Mesendoderm (in vitro differentiated cells): Measurements from ENCODE around the gene HOXB4.
A peak's percentile ranks its signal among the peaks of the same experiment; 100 is the strongest.

Experiments used
- DNase-seq: peaks from one replicate; pipeline ENCODE4 v3.0.0; 2013
- H2AK5ac ChIP-seq: 2 replicates; pipeline ENCODE4 v1.6.1; 2013; ENCODE audit warnings: low read length, inconsistent platforms
- H2BK120ac ChIP-seq: 2 replicates; pipeline ENCODE4 v1.6.1; 2013; ENCODE audit warnings: low read depth, mild to moderate bottlenecking, low read length, moderate library complexity, mixed read lengths
- H2BK15ac ChIP-seq: replicated peaks from 2 replicates; pipeline ENCODE4 v1.6.1; 2013; ENCODE audit warnings: low read depth, mild to moderate bottlenecking, moderate library complexity
- H2BK5ac ChIP-seq: 2 replicates; pipeline ENCODE4 v1.6.1; 2013; ENCODE audit warnings: low read length, inconsistent platforms
- H3K18ac ChIP-seq: 2 replicates; pipeline ENCODE4 v1.6.1; 2013; ENCODE audit warnings: mild to moderate bottlenecking, low read length, mixed read lengths
- H3K23ac ChIP-seq: one replicate; pipeline ENCODE4 v1.6.1; 2013; ENCODE audit warnings: low read length
- H3K27ac ChIP-seq: 2 replicates; pipeline ENCODE4 v1.5.1; 2013; ENCODE audit warnings: low read depth, mild to moderate bottlenecking, inconsistent platforms, low read length, moderate library complexity
- H3K27me3 ChIP-seq: 2 replicates; pipeline ENCODE4 v1.6.1; 2013; ENCODE audit warnings: low read length, control low read depth, mild to moderate bottlenecking, inconsistent platforms; ENCODE audit not compliant: insufficient read depth, poor library complexity
- H3K36me3 ChIP-seq: 2 replicates; pipeline ENCODE4 v1.6.1; 2013; ENCODE audit warnings: low read length, inconsistent platforms; ENCODE audit not compliant: control insufficient read depth, insufficient read depth
- H3K4ac ChIP-seq: one replicate; pipeline ENCODE4 v1.6.1; 2013; ENCODE audit warnings: low read depth, mild to moderate bottlenecking, low read length, moderate library complexity
- H3K4me1 ChIP-seq: 2 replicates; pipeline ENCODE4 v1.6.1; 2013; ENCODE audit warnings: low read depth, low read length, inconsistent platforms; ENCODE audit not compliant: control insufficient read depth
- H3K4me2 ChIP-seq: 2 replicates; pipeline ENCODE4 v1.6.1; 2013; ENCODE audit warnings: low read length
- H3K4me3 ChIP-seq: 2 replicates; pipeline ENCODE4 v1.5.1; 2013; ENCODE audit warnings: mild to moderate bottlenecking, low read length
- H3K56ac ChIP-seq: one replicate; pipeline ENCODE4 v1.6.1; 2013; ENCODE audit warnings: low read length
- H3K79me1 ChIP-seq: 2 replicates; pipeline ENCODE4 v1.6.1; 2013; ENCODE audit warnings: low read length, inconsistent platforms
- H3K79me2 ChIP-seq: 2 replicates; pipeline ENCODE4 v1.6.1; 2013; ENCODE audit warnings: mild to moderate bottlenecking, low read length; ENCODE audit not compliant: control insufficient read depth, insufficient read depth
- H3K9ac ChIP-seq: 2 replicates; pipeline ENCODE4 v1.6.1; 2013; ENCODE audit warnings: low read length, inconsistent platforms
- H4K5ac ChIP-seq: one replicate; pipeline ENCODE4 v1.6.1; 2013; ENCODE audit warnings: low read length
- H4K8ac ChIP-seq: one replicate; pipeline ENCODE4 v1.6.1; 2013; ENCODE audit warnings: low read depth, mild to moderate bottlenecking, control low read depth, low read length, moderate library complexity
- WGBS: extraction: QIAGEN DNeasy Blood & Tissue Kit; methylation state at CpG from one replicate; pipeline ENCODE4 v1.1.7; 2013; ENCODE audit warnings: low lambda C conversion rate, missing lambda C conversion rate; ENCODE audit not compliant: insufficient coverage; ENCODE audit errors: extremely low coverage; 5-methylcytosine and 5-hydroxymethylcytosine counted together

HOXB4 gene

DNA sequence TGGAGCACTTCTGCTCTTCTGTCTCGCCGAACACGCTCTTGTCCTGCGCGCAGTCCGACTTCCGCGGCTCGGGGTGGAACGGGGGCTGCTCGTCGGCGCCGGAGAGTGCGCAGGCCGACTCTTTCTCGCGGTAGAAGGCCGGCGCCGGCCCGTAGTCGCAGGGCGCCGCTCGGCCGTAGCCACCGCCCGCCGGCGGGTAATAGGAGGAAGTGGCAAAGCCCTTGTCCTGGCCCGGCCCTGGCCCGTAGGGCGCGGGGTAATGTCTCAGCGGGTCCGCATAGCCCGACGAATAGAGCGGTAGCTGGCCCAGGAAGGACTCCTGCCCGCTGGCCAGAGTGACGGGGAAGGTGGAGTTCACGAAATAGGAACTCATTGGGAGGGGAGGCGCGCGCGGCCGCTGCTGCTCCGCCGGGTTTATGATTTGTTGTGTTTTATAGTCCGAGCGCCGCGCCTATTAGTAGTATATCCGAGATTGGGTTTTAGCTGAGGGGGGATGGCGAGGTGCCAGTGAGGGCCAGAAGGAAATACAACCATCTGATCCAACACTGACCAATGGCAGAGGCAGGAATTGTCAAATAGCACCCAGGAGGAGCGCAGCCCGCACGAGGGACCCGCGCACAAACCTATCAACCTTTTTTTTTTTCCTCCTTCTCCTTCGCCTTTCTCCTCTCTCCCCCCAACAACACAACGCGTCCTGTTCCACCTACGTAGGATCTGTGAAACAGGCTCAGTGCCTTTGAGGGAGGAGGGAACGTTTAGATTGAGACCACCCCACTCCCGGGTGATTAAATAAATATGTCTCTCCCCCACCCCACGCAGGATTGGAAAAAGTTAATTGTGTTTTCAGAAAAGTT, 19.9 kb upstream of the HOXB4 start:
- Histone ChIP-seq H3K4me2 (peak overlapping the region; percentile 37), H3K79me1 (no peaks in the 10 kb centered on the region), H2BK15ac (no peak overlapping the region), H3K4ac (no peak overlapping the region), H3K4me1 (peaks cover 11% of the 10 kb centered on the region), H3K36me3 (no peaks in the 10 kb centered on the region), H3K4me3 (no peak overlapping the region), H4K5ac (no peak overlapping the region), H4K8ac (no peak overlapping the region), H2BK120ac (no peak overlapping the region), H2AK5ac (no peak overlapping the region), H3K9ac (peak overlapping the region; percentile 26), H3K18ac (no peak overlapping the region), H3K27me3 (peaks cover 83% of the 10 kb centered on the region), H3K79me2 (no peaks in the 10 kb centered on the region), H3K56ac (peak overlapping the region; percentile 30), H3K27ac (no peak overlapping the region), H2BK5ac (no peak overlapping the region), H3K23ac (peak overlapping the region; percentile 29)
- DNase-seq: no peak
- no CpG with 5 or more reads among the region's 68 CpGs for WGBS

DNA sequence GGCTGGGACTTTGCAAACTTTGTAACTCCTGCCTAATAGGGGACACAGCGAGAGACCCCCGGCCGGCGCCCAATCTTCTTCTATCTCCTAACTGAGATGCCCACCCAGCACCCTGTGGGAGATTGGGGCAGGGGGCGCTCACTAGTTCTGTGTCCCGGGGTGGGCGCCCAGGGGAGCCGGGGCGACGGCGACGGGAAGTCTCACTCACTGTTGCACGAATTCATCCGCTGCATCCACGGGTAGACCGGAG, 19.3 kb upstream of the HOXB4 start:
- Histone ChIP-seq H2BK5ac (no peak overlapping the region), H3K56ac (peak overlapping the region; percentile 30), H3K27me3 (peaks cover 85% of the 10 kb centered on the region), H3K79me2 (no peaks in the 10 kb centered on the region), H2BK15ac (no peak overlapping the region), H3K27ac (no peak overlapping the region), H3K4me3 (no peak overlapping the region), H3K36me3 (no peaks in the 10 kb centered on the region), H4K5ac (no peak overlapping the region), H3K4me2 (peak overlapping the region; percentile 37), H3K4me1 (peaks cover 11% of the 10 kb centered on the region), H2BK120ac (no peak overlapping the region), H3K18ac (no peak overlapping the region), H2AK5ac (no peak overlapping the region), H3K23ac (peak overlapping the region; percentile 29), H3K79me1 (no peaks in the 10 kb centered on the region), H3K4ac (no peak overlapping the region), H3K9ac (no peak overlapping the region), H4K8ac (no peak overlapping the region)
- WGBS: no CpG with 5 or more reads among the region's 16 CpGs
- no peak for DNase-seq

DNA sequence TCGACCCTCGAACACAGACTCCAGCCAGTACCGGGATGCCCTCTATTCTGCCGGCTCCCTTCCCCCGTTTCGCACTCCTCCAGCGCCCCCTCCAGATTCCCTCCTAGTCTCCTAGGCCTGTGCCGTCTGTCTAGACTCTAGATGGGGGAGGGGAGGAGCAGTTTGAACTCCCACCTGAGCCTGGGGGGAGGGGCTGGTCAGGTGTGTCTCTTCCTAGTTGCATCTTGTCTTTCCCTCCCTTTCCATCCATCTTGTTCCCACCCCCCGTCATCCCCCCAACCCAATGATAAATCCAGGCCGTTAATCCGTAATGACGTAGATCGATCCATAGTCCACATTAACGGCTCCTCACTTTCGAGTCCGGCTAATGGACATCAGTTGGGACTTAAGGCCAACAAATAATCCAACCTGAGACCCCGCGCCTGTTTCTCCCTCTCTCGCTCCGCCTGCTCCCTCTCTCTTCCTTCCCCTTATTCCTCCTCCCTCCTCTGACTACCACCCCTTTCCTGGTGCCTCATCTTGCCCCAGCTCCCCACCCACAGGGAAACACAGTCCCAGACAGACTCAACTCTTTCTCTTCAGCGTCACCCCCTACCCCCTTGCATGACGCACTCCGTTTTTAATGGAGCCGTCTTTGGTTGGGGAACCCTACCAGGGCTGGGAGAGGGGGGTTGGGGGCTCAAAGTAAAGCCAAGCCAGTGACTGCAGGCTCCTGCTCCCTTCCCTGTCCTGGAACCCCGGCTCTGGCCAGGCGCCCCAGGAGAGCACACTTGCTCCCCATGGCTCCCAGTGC, 18.8 kb upstream of the HOXB4 start:
- no peak overlapping the region for H3K4me2 ChIP-seq
- H2BK120ac ChIP-seq: no peak overlapping the region
- H3K79me2 ChIP-seq: no peaks in the 10 kb centered on the region
- no peak overlapping the region for H2AK5ac ChIP-seq
- no peaks in the 10 kb centered on the region for H3K36me3 ChIP-seq
- peaks cover 11% of the 10 kb centered on the region for H3K4me1 ChIP-seq
- H3K23ac ChIP-seq: no peak overlapping the region
- no peak overlapping the region for H3K4ac ChIP-seq
- no peaks in the 10 kb centered on the region for H3K79me1 ChIP-seq
- peaks cover 86% of the 10 kb centered on the region for H3K27me3 ChIP-seq
- peak overlapping the region; percentile 22 for H3K56ac ChIP-seq
- no peak overlapping the region for H3K18ac ChIP-seq
- no peak overlapping the region for H3K4me3 ChIP-seq
- no CpG with 5 or more reads among the region's 26 CpGs for WGBS
- H4K5ac ChIP-seq: no peak overlapping the region
- H4K8ac ChIP-seq: no peak overlapping the region
- H2BK5ac ChIP-seq: no peak overlapping the region
- no peak overlapping the region for H3K27ac ChIP-seq
- no peak overlapping the region for H2BK15ac ChIP-seq
- H3K9ac ChIP-seq: no peak overlapping the region
- no peak for DNase-seq

DNA sequence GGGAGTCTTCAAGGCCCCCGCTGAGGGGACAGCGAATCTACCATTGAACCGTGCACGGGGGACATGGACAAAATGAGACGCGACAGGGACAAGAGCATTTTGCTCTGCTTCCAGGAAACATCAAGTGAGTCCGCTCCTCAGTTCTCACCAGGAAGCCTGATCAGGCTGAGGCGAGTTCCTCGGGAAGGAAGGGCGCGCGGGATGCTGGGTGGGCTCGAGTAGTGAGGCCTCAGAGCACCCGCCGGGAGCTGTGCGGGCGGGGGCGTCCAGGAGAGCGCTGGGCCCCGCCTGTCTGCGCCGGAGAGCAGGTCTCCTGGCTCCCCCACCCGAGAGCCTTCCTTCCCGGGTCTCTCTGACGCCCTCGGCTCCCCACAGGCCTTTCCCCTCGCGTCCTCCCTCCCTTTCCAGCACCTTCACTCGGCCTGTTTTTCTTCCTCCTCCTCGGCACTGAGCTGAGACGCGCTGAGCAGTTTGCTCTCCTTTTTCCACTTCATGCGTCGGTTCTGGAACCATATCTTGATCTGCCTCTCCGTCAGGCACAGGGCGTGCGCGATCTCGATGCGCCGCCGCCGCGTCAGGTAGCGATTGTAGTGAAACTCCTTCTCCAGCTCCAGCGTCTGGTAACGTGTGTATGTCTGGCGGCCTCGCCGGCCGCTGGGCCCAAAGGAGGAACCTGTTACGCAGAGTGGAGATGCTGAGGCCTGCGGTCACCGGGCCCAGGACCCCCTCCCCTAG, 18.0 kb upstream of the HOXB4 start:
- H2BK120ac ChIP-seq: no peak overlapping the region
- no peak overlapping the region for H3K4ac ChIP-seq
- H3K36me3 ChIP-seq: no peaks in the 10 kb centered on the region
- no peaks in the 10 kb centered on the region for H3K79me2 ChIP-seq
- H2BK5ac ChIP-seq: no peak overlapping the region
- H2BK15ac ChIP-seq: no peak overlapping the region
- peak overlapping the region; percentile 51 for H3K23ac ChIP-seq
- peaks cover 7% of the 10 kb centered on the region for H3K4me1 ChIP-seq
- WGBS: no CpG with 5 or more reads among the region's 54 CpGs
- peak overlapping the region; percentile 22 for H3K9ac ChIP-seq
- peak overlapping the region; percentile 57 for H3K4me2 ChIP-seq
- no peaks in the 10 kb centered on the region for H3K79me1 ChIP-seq
- no peak overlapping the region for H3K27ac ChIP-seq
- no peak overlapping the region for H3K18ac ChIP-seq
- no peak overlapping the region for H4K5ac ChIP-seq
- H2AK5ac ChIP-seq: no peak overlapping the region
- no peak for DNase-seq
- no peak overlapping the region for H4K8ac ChIP-seq
- peaks cover 84% of the 10 kb centered on the region for H3K27me3 ChIP-seq
- no peak overlapping the region for H3K4me3 ChIP-seq
- peak overlapping the region; percentile 10 for H3K56ac ChIP-seq

DNA sequence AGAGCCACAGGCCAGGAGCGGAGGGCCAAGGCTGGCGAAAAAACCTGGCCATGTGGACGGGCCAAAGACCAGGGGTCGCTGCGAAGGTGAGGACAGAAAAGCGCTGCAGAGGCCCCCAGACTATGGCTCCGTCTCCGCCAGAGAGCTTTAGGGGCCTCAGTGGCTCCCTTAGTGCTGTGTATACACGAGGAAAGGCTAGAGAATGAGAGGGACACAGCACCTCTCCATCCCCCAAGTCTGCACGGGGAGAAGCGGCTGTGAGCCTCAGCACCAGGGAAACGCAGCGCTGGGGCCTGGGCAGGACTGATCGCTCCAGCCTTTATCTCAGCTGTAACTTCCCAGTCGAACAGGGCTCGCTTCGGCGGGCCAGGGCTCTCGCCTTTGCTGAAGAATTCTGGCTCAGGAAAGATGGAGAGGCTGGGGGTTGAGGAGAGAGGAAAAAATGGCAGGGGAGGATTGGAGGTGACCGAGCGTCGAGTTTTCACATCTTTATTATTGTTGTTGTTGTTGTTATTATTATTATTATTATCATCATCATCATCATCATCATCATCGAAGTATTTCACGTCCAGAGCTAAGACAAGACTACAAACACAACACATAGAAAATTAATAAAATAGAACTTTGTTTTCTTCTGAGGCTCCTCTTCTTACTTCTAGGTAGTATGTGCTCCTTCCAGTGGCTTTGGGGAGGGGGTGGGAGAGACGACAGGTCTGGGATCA, 17.3 kb upstream of the HOXB4 start:
- Histone ChIP-seq H3K4me1 (peaks cover 7% of the 10 kb centered on the region), H3K18ac (no peak overlapping the region), H2AK5ac (no peak overlapping the region), H3K4me3 (no peak overlapping the region), H3K56ac (no peak overlapping the region), H3K27me3 (peaks cover 86% of the 10 kb centered on the region), H4K8ac (no peak overlapping the region), H3K79me1 (no peaks in the 10 kb centered on the region), H3K23ac (no peak overlapping the region), H3K36me3 (no peaks in the 10 kb centered on the region), H3K4me2 (no peak overlapping the region), H3K79me2 (no peaks in the 10 kb centered on the region), H3K4ac (no peak overlapping the region), H3K27ac (no peak overlapping the region), H4K5ac (no peak overlapping the region), H2BK120ac (no peak overlapping the region), H2BK15ac (no peak overlapping the region), H3K9ac (no peak overlapping the region), H2BK5ac (no peak overlapping the region)
- no peak for DNase-seq
- WGBS: no CpG with 5 or more reads among the region's 25 CpGs
